Measurements from ENCODE around the gene PMIS2.

The PMIS2 gene

GRCh38 chr19:35585848-35586247 is at the start of gene PMIS2:
PMIS2 (plus strand) TSS chr19:35586173; CDS start chr19:35586260, 87 bp downstream.
- DNase-seq: no peak

GRCh38 chr19:35539314-35539713 is 46.7 kb upstream of the PMIS2 start:
- no peak for DNase-seq

GRCh38 chr19:35539850-35540249 is 46.1 kb upstream of the PMIS2 start:
- no peak for DNase-seq

DNA sequence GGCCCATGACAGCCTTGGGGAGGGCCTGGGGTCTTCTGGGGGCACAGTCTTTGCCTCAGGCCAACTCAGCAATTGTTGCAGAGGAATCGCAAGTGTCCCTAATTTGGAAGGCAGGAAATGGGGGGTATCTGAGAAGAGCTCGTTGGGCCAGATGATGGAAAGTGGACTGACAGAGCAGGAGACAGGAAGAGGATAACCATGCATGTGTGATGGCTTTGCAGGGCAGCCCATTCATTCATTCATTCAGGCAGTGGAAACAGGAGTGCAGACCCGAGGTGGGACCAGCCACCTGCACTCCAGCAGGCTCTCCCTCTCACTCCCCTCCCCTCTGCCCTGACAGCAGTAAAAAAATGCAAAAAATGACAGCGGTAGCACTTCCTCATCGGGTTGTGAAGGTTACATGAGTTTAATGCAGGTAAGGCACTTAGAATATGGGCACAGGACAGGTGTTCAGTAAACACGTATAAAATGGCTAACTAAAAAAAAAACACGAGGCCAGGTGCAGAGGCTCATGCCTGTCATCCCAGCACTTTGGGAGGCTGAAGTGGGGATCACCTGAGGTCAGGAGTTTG is 45.5 kb upstream of the PMIS2 start:
- no peak for DNase-seq

GRCh38 chr19:35542209-35542608 is 43.8 kb upstream of the PMIS2 start:
- no peak for DNase-seq

GRCh38 chr19:35543280-35544109 is 42.5 kb upstream of the PMIS2 start:
- no peak for DNase-seq

GRCh38 chr19:35544110-35544802 is 41.7 kb upstream of the PMIS2 start:
- DNase-seq: no peak

GRCh38 chr19:35545001-35545854 is 40.7 kb upstream of the PMIS2 start, which contains the start of gene TMEM147:
TMEM147 (plus strand) TSS chr19:35545626; CDS start chr19:35545740, 114 bp downstream.
- DNase-seq: peak; percentile 82 to 93

- DNase-seq: no peak
Measured at GRCh38 chr19:35545855-35546381, 40.1 kb upstream of the PMIS2 start.

GRCh38 chr19:35546532-35546931 is 39.4 kb upstream of the PMIS2 start:
- no peak for DNase-seq

DNA sequence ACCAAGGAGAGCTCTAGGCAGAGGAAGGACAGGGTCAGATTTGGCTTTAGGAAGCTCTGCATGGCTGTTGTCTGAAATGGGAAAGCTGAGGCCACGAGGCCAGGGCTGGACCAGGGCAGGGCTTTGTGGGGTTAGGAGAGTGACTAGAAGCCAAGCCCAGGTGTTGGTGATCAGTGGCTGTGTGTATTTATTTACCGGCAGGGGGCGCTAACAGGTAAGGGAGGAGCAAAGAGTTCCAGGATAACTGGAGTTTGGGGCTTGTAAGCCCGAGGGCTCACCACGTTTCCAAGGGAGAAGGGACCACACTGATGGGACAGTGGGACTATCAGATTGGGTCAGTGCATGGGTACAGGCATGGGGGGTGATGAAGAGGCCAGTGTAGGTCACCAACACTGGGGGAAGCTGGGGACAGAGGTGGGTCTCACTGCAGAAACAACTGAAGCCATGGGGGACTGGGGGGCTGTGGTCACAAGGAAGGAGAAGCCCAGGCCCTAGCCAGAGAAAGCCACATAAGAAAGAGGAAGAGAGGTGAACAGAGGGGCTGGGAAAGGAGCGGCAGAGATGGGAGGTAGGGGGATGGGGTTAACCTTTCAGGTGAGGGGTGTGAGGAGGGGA is 36.7 kb upstream of the PMIS2 start:
- DNase-seq: peak; percentile 61 to 79

DNA sequence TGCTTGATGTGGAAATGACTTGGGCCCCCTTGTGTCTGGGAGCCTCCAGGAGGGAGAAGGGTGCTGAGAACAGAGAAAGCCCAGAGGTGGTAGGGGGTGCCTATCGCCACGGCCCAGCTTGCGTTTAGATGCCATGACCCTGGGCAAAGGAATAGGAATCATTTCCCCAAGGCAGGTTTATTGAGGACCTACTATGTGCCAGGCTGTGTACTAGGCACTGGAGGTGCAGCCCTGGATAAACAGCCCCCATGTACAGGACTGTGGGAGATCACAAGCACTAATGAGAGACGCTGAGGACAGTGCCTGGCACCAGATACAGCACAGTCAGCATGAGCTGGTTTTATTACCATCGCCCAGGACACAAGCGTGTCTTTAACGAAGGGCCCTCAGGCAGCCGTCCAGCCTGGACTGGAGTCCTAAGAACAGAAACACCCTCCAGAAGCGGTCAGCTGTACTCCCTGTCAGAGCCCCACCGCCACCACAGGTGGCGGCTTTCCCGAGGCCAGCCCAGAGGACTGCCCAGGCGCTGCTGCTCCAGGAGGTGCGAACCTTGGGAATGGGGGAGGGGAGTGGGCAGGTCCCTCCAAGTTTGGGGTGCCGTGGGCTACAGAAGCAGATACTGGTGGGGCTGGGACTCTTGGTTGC is 36.0 kb upstream of the PMIS2 start:
- DNase-seq: no peak

DNA sequence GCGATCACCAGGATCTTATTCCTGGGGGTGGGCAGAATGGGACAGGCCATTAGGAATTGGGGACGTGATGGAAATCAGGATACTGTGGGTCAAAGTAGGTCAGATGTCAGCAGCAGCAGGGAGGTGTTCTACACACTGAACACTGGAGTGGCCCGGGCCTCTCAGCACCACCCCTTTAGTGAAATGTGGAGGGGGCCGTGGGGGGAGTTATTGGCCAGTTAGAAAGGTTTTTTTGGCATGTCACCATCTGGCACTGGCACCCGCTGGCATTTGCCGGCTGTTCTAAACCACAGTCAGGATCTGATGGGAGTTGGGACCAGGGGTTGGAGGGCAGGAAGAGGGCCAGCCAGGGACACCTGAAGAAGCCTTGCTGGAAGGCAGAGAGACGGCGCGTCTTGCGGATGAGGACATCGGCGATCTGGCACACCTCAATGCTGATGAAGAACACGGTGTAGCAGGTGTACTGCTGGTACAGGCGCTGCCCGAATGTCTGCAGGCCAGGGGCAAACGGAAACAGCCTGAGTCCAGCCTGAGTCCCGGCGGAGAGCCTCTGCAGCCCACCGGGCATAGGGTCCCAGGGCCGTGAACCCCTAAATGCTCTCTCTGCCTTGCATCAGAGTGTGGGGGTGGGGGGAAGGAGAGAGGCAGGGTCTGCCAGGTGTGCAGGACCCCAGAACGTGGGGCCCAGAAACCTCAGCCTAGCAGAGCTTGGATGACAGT is 34.7 kb upstream of the PMIS2 start:
- no peak for DNase-seq

DNA sequence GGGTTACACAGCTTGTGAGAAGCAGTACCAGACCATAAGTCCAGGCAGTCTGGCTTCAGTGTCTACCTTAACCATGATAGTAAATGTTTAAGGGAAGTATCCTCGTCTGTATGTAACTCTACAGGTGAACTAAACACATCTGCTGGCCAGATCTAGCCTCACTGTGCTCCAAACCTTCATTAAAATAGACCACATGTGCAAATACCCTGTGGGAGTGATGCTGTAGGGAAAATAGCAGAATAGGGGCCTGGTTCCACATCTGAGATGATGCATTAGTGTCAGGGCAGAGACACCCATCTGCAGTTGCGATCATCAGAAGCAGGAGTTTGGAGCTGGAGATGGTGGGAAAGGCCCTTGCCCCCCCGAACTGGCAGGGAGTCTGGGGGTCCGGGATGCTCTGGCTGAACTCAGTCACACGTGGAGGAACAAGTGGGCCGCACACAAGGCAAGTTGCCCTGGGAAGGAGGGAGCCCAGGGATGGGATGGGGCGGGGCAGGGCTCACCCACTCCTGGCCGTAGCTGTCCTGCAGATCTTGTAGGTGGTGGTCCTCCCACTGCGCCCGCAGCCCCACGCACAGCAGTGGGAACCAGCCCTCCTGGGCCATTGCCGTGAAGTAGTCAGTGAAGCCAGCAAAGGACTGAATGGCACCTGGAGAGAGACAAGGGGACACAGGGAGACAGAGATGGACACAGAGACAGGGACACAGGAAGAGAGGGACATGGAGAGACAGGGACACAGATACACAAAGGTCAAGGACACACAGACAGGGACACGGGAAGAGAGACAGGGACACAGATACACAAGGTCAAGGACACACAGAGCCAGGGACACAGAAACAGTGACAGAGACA is 33.2 kb upstream of the PMIS2 start:
- no peak for DNase-seq

DNA sequence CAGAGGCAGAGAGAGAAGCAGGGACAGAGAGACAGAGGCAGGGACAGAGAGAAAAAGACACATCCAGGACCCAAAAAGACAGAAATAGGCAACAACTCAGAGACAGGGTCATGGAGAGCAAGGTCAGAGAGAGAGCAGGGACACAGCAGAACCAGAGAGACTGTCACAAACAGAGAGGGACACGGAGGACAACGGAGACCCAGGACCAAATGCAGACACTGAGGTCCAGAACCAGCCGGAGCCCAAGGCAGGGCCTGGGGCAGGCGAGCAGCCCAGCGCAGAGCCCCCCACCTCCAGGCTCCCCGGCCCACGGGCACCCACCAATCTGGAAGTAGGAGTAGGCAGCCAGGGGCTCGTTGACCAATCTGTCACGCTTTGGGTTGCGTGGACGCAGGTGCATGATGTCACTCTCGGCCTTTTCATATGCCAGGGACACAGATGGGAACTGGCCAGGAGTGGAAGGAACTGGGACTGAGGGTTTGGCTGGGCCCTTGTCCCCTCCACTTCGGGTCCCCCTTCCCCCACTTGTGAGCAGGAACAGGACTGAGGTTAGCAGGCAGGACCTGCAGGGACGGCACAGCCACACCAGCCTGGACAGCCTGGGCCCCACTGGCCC is 32.5 kb upstream of the PMIS2 start:
- no peak for DNase-seq

GRCh38 chr19:35554076-35554475 is 31.9 kb upstream of the PMIS2 start:
- no peak for DNase-seq

GRCh38 chr19:35555301-35556005 is 30.5 kb upstream of the PMIS2 start:
- DNase-seq: peak; percentile 65 to 77

GRCh38 chr19:35556025-35556590 is 29.9 kb upstream of the PMIS2 start:
- no peak for DNase-seq

Measured in NCI-H524 (cell line).